ENCODE measurements around the gene FURIN. TPM values are rescaled to one million over a fixed set of nuclear protein-coding genes. Genes with fewer than 3 reads are reported as not detected.
"Not testable (repeated sequence)": the region's sequence is repeated elsewhere in the genome, so short reads cannot be mapped to it uniquely, and the experiment has no call there.

FURIN gene
- total and polyA plus RNA-seq, 2 experiments from 2014 or later, result 67.9 to 98.9 TPM

DNA sequence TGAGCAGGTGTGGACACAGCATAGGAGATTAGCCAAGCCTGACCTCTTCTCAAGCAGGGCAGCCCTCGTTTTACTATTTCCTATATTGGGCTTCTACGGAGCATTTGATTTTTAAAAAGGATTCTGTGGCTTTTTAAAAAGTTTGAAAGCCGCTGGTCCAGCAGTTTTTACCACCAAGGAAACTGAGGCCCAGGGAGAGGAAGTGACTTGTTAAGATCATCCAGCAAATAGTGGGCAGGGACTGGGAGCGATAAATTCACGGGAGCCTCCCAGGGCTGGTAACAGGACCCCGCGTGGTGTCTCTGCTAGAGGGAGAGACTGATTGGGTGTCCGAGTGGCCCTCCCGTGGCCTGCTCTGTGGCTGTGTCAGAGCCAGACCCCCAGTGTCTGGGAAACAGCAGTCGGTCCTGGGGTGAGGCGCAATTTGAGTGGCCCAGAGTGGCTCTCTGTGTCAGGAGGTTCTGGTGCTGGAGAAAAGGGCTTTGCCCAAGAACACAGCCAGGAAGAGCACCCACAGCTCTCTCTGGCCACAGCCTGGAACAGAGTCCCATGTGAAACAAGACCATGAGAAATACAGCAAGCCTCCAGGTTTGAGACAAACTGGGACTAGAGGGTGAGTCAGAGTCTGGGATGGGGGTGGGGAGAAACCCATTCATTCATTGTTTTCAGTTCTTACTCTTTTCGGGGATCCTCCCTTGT lies 4.2 kb downstream of the FURIN start:
- peaks cover 49% of the 10 kb centered on the region for H3K79me2 ChIP-seq
- peak overlapping the region; percentile 89 for H3K27ac ChIP-seq
- peak; percentile 68 for DNase-seq (ENCODE audit: low spot score)
- 28% methylated on average over 12 of the region's 12 CpGs for WGBS (ENCODE audit: low lambda C conversion rate, missing lambda C conversion rate)
- peak overlapping the region; percentile 96 for H3K4me3 ChIP-seq
- no peaks in the 10 kb centered on the region for H3K36me3 ChIP-seq (replicated peaks; ENCODE audit: insufficient read depth, low read depth)
- no peaks in the 10 kb centered on the region for H3K27me3 ChIP-seq
- no peaks in the 10 kb centered on the region for H3K9me3 ChIP-seq (ENCODE audit: low read depth)
- peak overlapping the region; percentile 95 for H3K4me2 ChIP-seq
- peak overlapping the region; percentile 58 for H2AFZ ChIP-seq
- H3K4me1 ChIP-seq (ENCODE audit: insufficient read depth), result peaks cover 55% of the 10 kb centered on the region
- no peaks in the 10 kb centered on the region for H3K9me2 ChIP-seq (replicated peaks; ENCODE audit: insufficient read depth)
- TF ChIP-seq EZH2phosphoT487 (IDR thresholded peaks at IDR 0.05; ENCODE audit: low read depth, severe bottlenecking, unreplicated experiment) (no peak), EZH2 (IDR thresholded peaks at IDR 0.05; ENCODE audit: borderline replicate concordance) (no peak)
- TF ChIP-seq, protein P1, sequence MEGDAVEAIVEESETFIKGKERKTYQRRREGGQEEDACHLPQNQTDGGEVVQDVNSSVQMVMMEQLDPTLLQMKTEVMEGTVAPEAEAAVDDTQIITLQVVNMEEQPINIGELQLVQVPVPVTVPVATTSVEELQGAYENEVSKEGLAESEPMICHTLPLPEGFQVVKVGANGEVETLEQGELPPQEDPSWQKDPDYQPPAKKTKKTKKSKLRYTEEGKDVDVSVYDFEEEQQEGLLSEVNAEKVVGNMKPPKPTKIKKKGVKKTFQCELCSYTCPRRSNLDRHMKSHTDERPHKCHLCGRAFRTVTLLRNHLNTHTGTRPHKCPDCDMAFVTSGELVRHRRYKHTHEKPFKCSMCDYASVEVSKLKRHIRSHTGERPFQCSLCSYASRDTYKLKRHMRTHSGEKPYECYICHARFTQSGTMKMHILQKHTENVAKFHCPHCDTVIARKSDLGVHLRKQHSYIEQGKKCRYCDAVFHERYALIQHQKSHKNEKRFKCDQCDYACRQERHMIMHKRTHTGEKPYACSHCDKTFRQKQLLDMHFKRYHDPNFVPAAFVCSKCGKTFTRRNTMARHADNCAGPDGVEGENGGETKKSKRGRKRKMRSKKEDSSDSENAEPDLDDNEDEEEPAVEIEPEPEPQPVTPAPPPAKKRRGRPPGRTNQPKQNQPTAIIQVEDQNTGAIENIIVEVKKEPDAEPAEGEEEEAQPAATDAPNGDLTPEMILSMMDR (IDR thresholded peaks at IDR 0.05; ENCODE audit: poor library complexity), result no peak
- H4K20me1 ChIP-seq (ENCODE audit: insufficient read depth, poor library complexity, severe bottlenecking), result peaks cover 19% of the 10 kb centered on the region

DNA sequence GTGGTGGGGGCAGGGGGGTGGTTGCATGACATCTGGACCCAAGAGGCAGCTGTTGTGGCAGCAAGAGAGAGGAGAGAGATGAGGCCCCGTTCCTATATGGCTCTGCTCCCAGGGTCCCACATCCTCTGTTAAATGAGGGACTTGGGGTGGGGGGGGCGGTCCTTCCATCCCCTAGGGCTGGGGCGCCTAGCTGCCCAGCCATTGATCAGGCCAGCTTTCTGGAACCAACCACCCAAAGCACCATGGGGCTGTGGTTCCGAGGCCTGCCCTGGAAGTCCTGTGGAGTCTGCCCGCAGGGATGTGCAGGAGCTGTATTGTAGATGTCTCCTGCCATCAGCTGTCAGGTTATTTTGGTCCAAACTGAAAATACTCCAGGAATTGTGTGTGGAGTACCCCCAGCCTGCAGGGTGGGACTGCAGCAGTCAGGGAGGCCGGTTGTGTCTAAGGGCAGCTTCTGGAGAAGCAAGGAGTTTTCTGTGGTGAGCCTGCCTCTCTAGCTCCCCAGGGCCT lies 5.2 kb downstream of the FURIN start:
- H3K27ac ChIP-seq, result peak overlapping the region; percentile 89
- no peaks in the 10 kb centered on the region for H3K27me3 ChIP-seq
- no peak overlapping the region for H3K4me3 ChIP-seq
- DNase-seq (ENCODE audit: low spot score), result no peak
- no peak overlapping the region for H2AFZ ChIP-seq
- H3K4me2 ChIP-seq, result peak overlapping the region; percentile 95
- WGBS (ENCODE audit: low lambda C conversion rate, missing lambda C conversion rate), result 60% methylated on average over 6 of the region's 6 CpGs
- peaks cover 51% of the 10 kb centered on the region for H3K4me1 ChIP-seq (ENCODE audit: insufficient read depth)
- TF ChIP-seq EZH2phosphoT487 (IDR thresholded peaks at IDR 0.05; ENCODE audit: low read depth, severe bottlenecking, unreplicated experiment) (no peak), EZH2 (IDR thresholded peaks at IDR 0.05; ENCODE audit: borderline replicate concordance) (no peak)
- TF ChIP-seq, protein P1 (IDR thresholded peaks at IDR 0.05; ENCODE audit: poor library complexity), result no peak
- no peaks in the 10 kb centered on the region for H3K36me3 ChIP-seq (replicated peaks; ENCODE audit: insufficient read depth, low read depth)
- H3K79me2 ChIP-seq, result peaks cover 49% of the 10 kb centered on the region
- H3K9me3 ChIP-seq (ENCODE audit: low read depth), result no peaks in the 10 kb centered on the region
- H4K20me1 ChIP-seq (ENCODE audit: insufficient read depth, poor library complexity, severe bottlenecking), result peaks cover 19% of the 10 kb centered on the region
- no peaks in the 10 kb centered on the region for H3K9me2 ChIP-seq (replicated peaks; ENCODE audit: insufficient read depth)

DNA sequence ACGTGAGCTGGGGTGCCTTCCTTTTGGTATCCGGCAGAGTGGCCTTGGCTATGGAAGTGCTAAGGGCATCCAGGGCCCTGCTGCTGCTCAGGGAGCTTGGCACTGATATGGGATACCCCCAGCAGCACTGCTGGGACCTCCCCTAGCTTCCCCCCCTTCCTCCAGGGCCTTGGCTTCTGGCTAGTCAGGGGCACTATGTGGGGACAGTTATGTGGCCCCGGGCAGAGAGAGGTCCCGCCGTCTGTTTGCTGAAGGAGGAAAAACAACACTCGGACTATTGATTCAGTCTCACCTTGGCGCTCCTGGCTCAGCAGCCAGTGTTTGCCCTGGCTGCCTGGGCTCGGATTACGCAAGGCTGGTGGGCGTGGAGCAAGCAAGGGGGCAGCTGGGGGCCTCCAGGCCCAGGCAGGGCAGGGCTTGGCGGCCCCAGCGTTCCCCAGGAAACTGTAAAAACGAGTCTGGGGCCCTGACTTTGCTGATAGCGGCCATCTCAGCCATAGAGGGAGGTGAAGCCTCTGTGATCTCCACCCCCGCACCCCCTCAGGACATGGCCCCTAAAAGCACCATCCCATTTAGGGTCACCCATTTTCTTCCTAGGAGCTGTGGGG lies 5.7 kb downstream of the FURIN start:
- 15% methylated on average over 15 of the region's 15 CpGs for WGBS (ENCODE audit: low lambda C conversion rate, missing lambda C conversion rate)
- Histone ChIP-seq H3K4me3 (no peak overlapping the region), H2AFZ (no peak overlapping the region), H3K79me2 (peaks cover 49% of the 10 kb centered on the region), H3K4me2 (peak overlapping the region; percentile 95), H3K9me3 (ENCODE audit: low read depth) (no peaks in the 10 kb centered on the region), H3K4me1 (ENCODE audit: insufficient read depth) (peaks cover 46% of the 10 kb centered on the region), H4K20me1 (ENCODE audit: insufficient read depth, poor library complexity, severe bottlenecking) (peaks cover 19% of the 10 kb centered on the region), H3K36me3 (replicated peaks; ENCODE audit: insufficient read depth, low read depth) (no peaks in the 10 kb centered on the region), H3K27ac (peak overlapping the region; percentile 89), H3K27me3 (no peaks in the 10 kb centered on the region), H3K9me2 (replicated peaks; ENCODE audit: insufficient read depth) (no peaks in the 10 kb centered on the region)
- peak; percentile 85 for DNase-seq (ENCODE audit: low spot score)
- TF ChIP-seq EZH2phosphoT487 (IDR thresholded peaks at IDR 0.05; ENCODE audit: low read depth, severe bottlenecking, unreplicated experiment), result no peak
- no peak for TF ChIP-seq EZH2 (IDR thresholded peaks at IDR 0.05; ENCODE audit: borderline replicate concordance)
- TF ChIP-seq, protein P1 (IDR thresholded peaks at IDR 0.05; ENCODE audit: poor library complexity), result no peak

DNA sequence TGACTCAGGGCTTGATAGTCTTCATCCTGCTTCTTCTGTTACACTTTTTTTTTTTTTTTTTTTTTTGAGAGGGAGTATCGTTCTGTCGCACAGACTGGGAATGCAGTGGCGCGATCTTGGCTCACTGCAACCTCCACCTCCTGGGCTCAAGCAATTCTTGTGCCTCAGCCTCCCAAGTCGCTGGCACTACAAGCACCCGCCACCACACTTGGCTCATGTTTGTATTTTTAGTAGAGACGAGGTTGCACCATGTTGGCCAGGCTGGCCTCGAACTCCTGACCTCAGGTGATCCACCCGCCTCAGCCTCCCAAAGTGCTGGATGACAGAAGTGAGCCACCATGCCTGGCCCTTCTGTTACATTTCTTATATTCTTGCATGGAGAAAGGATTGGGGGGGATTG lies 6.6 kb downstream of the FURIN start:
- WGBS (ENCODE audit: low lambda C conversion rate, missing lambda C conversion rate), result 88% methylated on average over 9 of the region's 9 CpGs
- H3K4me3 ChIP-seq; DNase-seq (ENCODE audit: low spot score); H3K9me3 ChIP-seq (ENCODE audit: low read depth); H3K9me2 ChIP-seq (replicated peaks; ENCODE audit: insufficient read depth); H3K36me3 ChIP-seq (replicated peaks; ENCODE audit: insufficient read depth, low read depth); H3K27ac ChIP-seq; H3K27me3 ChIP-seq; H2AFZ ChIP-seq: not testable (repeated sequence)
- Histone ChIP-seq H3K4me1 (ENCODE audit: insufficient read depth) (peaks cover 37% of the 10 kb centered on the region), H3K79me2 (peaks cover 49% of the 10 kb centered on the region), H4K20me1 (ENCODE audit: insufficient read depth, poor library complexity, severe bottlenecking) (peaks cover 19% of the 10 kb centered on the region), H3K4me2 (peak overlapping the region; percentile 95)
